OCI-LY7 (cell line): ENCODE measurements around the gene SH3BP5L.
"Not testable (repeated sequence)": the region's sequence is repeated elsewhere in the genome, so short reads cannot be mapped to it uniquely, and the experiment has no call there.

ENCODE experiments used
- CTCF ChIP-seq: fragments of 200-600 bp; sonication (generic); conservative IDR thresholded peaks from 2 replicates; pipeline ENCODE4 v1.5.1; 2014; ENCODE audit warnings: mild to moderate bottlenecking, antibody characterized with exemption, low read length, moderate library complexity, mixed read lengths
- EZH2phosphoT487 ChIP-seq: fragments of 200-600 bp; sonication (generic); IDR thresholded peaks from 2 replicates; pipeline ENCODE4 v1.6.1; 2018; ENCODE audit warnings: low read depth, borderline replicate concordance, mild to moderate bottlenecking, mixed run types, antibody characterized with exemption, low read length, moderate library complexity, mixed read lengths

- TF ChIP-seq CTCF, EZH2phosphoT487: not testable (repeated sequence)
Measured at GRCh38 chr1:248830718-248831017, 5.0 kb upstream of the SH3BP5L start.
